HG02798 (cell line): ENCODE results near the gene RIPK4.

ENCODE experiments used
- ATAC-seq: cut with Tn5 transposase; IDR thresholded peaks from one replicate; pipeline ENCODE4 v1.9.1; 2021; ENCODE audit warnings: mild to moderate bottlenecking; ENCODE audit not compliant: unreplicated experiment, poor library complexity

Gene RIPK4

GRCh38 chr21:41766883-41767605 lies at the start of gene RIPK4:
Gene RIPK4, minus strand, starts transcription at chr21:41767052. Its CDS starts 11 bp downstream, at chr21:41767041.
- no peak for ATAC-seq

GRCh38 chr21:41815652-41816582 lies 49.1 kb upstream of the RIPK4 start:
- peak; percentile 31 for ATAC-seq

- ATAC-seq, result no peak
These were observed 46.4 kb upstream of the RIPK4 start for GRCh38 chr21:41813226-41813625.

- ATAC-seq, result no peak
These were observed 45.8 kb upstream of the RIPK4 start for GRCh38 chr21:41812679-41813078.

GRCh38 chr21:41810597-41810932 lies 43.7 kb upstream of the RIPK4 start:
- no peak for ATAC-seq

GRCh38 chr21:41809891-41810596 lies 43.2 kb upstream of the RIPK4 start:
- ATAC-seq, result no peak

- ATAC-seq, result no peak
These were observed 42.0 kb upstream of the RIPK4 start for GRCh38 chr21:41808846-41809245.

- no peak for ATAC-seq
These were observed 41.2 kb upstream of the RIPK4 start for GRCh38 chr21:41808094-41808493.

GRCh38 chr21:41806773-41807172 lies 39.9 kb upstream of the RIPK4 start:
- ATAC-seq, result no peak

GRCh38 chr21:41805643-41806042 lies 38.8 kb upstream of the RIPK4 start:
- ATAC-seq, result no peak

GRCh38 chr21:41805038-41805437 lies 38.2 kb upstream of the RIPK4 start:
- ATAC-seq, result no peak

GRCh38 chr21:41804381-41804780 lies 37.5 kb upstream of the RIPK4 start:
- ATAC-seq, result no peak

GRCh38 chr21:41803316-41803715 lies 36.5 kb upstream of the RIPK4 start:
- no peak for ATAC-seq

GRCh38 chr21:41802684-41803083 lies 35.8 kb upstream of the RIPK4 start:
- ATAC-seq, result no peak

- ATAC-seq, result no peak
These were observed 35.3 kb upstream of the RIPK4 start for GRCh38 chr21:41802198-41802584.

- ATAC-seq, result no peak
These were observed 34.7 kb upstream of the RIPK4 start for GRCh38 chr21:41801321-41802197.

- ATAC-seq, result no peak
These were observed 33.8 kb upstream of the RIPK4 start for GRCh38 chr21:41800425-41801320.

- no peak for ATAC-seq
These were observed 32.9 kb upstream of the RIPK4 start for GRCh38 chr21:41799763-41800162.

- no peak for ATAC-seq
These were observed 31.5 kb upstream of the RIPK4 start for GRCh38 chr21:41798326-41798725.
